Activated T-cell treated with anti-CD3 and anti-CD28 coated beads for 1 hour (primary cell): ENCODE data around the gene F2R.
"Not testable (repeated sequence)": the region's sequence is repeated elsewhere in the genome, so short reads cannot be mapped to it uniquely, and the experiment has no call there.

Source experiments
- DNase-seq: peaks from one replicate; pipeline ENCODE4 v3.0.0-alpha.2; 2020; ENCODE audit warnings: low read depth

The F2R gene

DNA sequence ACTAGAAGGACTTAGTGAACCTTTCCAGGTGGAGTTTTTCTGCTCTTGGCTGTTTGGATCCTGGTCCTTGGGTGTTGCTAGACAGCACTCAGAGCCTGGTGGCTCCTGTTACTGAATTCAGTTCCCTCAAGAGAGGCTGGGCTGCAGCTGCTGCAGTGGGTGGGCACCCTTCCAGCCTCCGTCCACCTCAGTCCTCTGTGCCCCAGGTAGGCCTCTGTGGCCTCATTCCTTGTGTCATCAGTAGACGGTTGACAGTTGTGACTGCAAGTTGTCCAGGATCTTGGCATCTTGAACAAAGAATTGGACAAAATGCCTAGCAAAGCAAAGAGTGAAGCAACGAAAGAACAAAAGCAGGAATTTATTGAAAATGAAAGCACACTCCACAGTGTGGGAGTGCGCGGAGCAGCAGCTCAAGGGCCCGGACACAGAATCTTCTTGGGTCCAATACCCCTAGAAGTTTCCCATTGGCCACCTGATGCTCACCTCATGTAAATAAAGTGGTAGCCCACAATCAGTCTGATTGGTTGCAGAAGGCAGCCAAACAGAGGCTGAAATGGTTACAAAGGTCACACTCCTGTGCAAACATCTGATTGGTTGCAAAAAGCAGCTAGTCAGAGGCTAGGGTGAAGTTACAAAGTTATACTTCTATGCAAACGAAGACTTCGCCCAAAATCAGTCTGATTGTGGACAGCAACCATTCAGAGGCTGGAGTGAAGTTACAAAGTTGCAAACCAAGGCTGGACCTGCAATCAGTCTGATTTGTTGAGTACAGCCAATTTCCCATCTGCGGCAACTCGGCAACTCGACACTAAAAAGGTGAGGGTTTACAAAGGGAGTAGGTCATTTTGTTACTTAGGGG lies 40.1 kb downstream of the F2R start:
- DNase-seq: no peak

DNA sequence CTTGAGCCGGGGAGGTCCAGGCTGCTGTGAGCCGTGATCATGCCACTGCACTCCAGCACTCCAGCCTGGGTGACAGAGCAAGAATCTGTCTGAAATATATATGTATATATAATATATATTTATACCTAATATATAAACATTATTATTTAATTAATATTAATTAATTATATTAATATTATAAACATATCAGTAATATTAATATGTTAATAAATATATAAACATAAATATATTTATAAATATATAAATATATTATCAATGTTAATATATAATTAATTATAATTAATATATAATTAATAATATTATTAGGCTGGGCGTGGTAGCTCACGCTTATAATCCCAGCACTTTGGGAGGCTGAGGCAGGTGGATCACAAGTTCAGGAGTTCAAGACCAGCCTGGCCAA lies 41.1 kb downstream of the F2R start:
- no peak for DNase-seq

GRCh38 chr5:76761118-76761517 lies 45.2 kb downstream of the F2R start:
- not testable (repeated sequence) for DNase-seq

- no peak for DNase-seq
Observed at GRCh38 chr5:76762484-76762883, 46.6 kb downstream of the F2R start.

- DNase-seq: no peak
Observed at GRCh38 chr5:76763136-76763535, 47.2 kb downstream of the F2R start.

- DNase-seq: no peak
Observed at GRCh38 chr5:76764374-76764773, 48.4 kb downstream of the F2R start.

DNA sequence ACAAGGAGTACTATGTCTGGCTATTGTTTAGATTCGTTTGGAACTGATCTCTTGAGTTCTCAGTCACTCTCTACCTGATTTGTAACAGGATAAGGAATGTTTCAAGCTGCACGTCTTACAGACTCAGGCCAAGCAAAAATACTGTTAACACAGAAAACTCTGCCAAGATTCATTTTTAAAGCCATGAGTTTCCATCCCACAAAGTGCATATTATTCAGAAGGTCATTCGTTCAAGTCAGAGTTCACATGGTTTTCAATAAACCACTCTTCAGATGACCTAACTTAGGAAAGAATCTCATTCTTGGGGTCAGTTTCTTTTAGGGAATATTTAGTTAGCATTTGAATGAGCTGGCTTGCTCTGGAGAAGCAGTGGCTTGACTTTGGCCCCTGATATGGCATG lies 49.3 kb downstream of the F2R start:
- DNase-seq: no peak

DNA sequence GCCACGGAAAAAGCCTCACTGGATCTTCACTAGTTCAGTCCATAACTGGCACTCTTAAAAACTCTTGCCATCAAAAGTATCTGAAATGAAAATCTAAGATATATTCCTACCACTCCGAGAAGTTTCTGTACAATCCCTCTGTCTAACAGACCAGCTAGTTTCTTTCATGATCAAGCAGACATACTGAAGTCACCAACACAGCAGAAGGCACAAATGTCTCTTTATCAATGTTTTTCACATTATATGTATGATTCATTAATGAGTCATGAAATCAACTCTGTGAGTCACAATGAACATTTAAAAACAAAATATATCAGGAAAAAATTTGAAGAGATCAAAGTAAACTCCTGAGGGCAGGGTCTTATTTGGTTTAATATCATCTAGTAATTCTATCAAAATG lies 50.8 kb downstream of the F2R start:
- DNase-seq: no peak

DNA sequence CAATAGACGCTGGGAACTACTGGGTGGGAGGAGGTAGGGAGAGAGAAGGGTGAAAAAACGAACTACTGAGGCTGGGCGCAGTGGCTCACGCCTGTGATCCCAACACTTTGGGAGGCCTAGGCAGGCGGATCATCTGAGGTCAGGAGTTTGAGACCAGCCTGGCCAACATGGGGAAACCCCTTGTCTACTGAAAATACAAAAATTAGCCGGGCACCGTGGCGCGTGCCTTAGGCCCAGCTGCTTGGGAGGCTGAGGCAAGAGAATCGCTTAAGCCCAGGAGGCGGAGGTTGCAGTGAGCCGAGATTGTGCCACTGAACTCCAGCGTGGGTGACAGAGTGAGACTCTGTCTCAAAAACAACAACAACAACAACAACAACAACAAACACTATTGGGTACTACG lies 55.1 kb downstream of the F2R start:
- DNase-seq: not testable (repeated sequence)

DNA sequence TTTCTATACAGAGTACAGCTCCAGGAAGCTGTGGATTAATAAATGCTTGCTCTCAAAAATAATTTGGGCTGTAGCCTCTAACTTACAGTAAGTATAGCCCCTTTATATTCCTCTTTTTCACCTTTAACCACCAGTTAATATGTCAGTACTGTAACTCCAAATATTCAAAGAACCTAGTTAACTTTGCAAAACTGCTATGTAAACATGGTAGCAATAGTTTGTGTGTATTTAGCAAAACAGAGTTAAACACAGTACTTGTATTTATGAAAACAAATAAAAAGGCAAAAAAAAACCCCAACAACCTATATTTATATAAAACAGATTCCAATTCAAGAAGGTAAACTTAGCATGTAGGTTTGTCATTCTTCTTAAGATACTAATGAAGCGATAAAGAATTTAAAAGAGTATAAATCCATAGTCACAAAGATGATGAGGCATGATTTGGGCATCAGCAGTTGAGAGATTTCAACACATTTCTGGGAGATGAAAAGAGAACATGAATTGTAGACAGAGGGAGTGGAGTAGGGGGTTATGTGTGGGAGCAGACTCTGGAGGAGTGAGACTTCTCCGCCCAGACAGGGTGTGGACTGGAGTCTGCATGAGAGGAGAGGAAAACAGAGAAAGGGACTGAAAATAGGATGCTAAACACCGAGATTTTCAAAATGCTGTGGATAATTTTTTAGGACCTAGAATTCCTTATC lies 55.9 kb downstream of the F2R start:
- no peak for DNase-seq

DNA sequence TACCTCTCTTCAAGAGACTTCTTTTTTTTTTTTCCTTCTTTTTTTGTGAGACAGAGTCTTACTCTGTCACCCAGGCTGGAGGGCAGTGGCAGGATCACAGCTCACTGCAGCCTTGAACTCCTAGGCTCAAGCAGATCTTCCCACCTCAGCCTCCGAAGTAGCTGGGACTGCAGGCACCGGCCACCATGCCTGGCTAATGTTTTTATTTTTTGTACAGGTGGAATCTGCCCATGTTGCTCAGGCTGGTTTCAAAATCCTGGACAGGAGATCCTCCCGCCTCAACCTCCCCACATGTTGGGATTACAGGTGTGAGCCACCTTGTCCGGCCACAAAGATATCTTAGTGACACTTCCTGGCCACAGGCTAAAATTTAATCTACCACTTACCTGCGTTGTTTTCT lies 60.0 kb downstream of the F2R start:
- DNase-seq: no peak

DNA sequence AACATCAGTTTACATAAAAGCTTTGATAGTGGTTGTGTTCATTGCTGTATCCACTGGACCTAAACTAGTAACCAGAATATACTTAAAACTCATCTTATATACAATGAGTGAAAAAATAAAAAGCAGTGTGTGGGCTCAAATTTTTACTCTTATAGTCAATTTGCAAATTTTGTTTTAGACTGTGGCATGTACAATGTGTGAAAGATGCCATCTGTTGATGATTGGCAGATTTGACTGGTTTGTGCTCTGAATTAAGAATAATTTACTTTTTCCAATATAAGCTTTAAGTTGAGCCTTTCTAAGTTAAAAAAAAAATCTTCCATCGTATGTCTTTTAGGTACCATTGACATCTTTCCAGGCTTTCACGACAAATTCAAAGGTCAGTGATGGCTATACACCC lies 60.5 kb downstream of the F2R start:
- DNase-seq: no peak

- DNase-seq: not testable (repeated sequence)
Observed at GRCh38 chr5:76780616-76781015, 64.7 kb downstream of the F2R start.

- no peak for DNase-seq
Observed at GRCh38 chr5:76781775-76782174, 65.8 kb downstream of the F2R start.

- no peak for DNase-seq
Observed at GRCh38 chr5:76782444-76782843, 66.5 kb downstream of the F2R start.
